ENCODE results near the gene MIS12. TPM values are rescaled to one million over a fixed set of nuclear protein-coding genes. Genes with fewer than 3 reads are reported as not detected.

The MIS12 gene
- total and polyA plus RNA-seq, 9 of the 15 experiments (the other 6 are each of a cell fraction or from before 2014, with no cell fraction given): 13.5 to 31.9 (median 25.5) TPM

DNA sequence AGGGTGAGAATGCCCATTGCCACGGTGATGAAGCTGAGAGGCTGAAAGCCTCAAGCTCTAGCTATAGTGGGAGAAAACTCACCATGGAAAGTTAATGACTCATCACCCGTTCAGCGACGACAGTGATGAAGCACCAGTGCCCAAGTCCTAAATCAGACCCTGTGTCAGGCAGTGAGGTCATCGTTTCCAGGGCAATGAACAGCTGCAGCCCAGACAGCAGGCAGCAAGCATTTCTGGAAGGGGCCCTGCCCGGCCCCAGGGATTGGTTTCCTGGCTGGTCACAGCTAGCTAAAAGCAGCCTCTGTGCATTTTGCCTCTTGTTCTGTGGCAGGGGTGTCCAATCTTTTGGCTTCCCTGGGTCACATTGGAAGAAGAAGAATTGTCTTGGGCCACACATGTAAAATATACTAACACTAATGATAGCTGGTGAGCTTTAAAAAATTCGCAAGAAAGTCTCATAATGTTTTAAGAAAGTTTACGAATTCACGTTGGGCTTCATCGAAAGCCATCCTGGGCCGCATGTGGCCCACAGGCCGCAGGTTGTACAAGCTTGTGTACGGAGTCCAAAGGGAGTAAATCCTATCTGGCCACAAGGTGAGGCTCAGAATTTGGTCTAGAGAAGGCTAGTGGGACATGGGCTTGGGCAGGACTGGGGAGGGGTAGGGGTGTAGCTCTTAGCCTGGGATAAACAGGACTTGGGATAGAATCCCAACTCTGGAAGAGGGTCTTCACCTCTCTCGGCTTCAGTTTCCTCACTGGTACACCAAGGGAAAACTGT lies 40.6 kb downstream of the MIS12 start (continued):
- TF ChIP-seq YY1 (IDR thresholded peaks at IDR 0.05; ENCODE audit: borderline replicate concordance in 1 of 3, control insufficient read depth in 1 of 3, extremely low read depth in 1 of 3, insufficient read depth in 3 of 3, insufficient read length in 1 of 3, insufficient replicate concordance in 2 of 3, low read depth in 1 of 3, low read length in 2 of 3) (no peak), ZKSCAN8 (CRISPR knock-in tag; IDR thresholded peaks at IDR 0.05) (no peak), NFIC (IDR thresholded peaks at IDR 0.05) (no peak), GABPB1 (CRISPR knock-in tag; IDR thresholded peaks at IDR 0.05) (no peak), JUN (IDR thresholded peaks at IDR 0.05; ENCODE audit: borderline replicate concordance, low read depth, low read length) (peak; percentile 93), JUN (CRISPR knock-in tag; IDR thresholded peaks at IDR 0.05; ENCODE audit: borderline replicate concordance) (no peak), ZC3H11A (IDR thresholded peaks at IDR 0.05; ENCODE audit: low read depth, low read length) (no peak), ETV6 (IDR thresholded peaks at IDR 0.05; ENCODE audit: borderline replicate concordance in 1 of 2, low read depth in 2 of 2, low read length in 1 of 2) (no peak), ETV6 (CRISPR knock-in tag; IDR thresholded peaks at IDR 0.05; ENCODE audit: borderline replicate concordance) (no peak), TFAM (CRISPR knock-in tag; conservative IDR thresholded peaks at IDR 0.05) (no peak), CHAMP1 (IDR thresholded peaks at IDR 0.05) (no peak), IRF2 (CRISPR knock-in tag; IDR thresholded peaks at IDR 0.05) (no peak), ZBTB49 (CRISPR knock-in tag; IDR thresholded peaks at IDR 0.05; ENCODE audit: borderline replicate concordance) (no peak), ZNF140 (CRISPR knock-in tag; IDR thresholded peaks at IDR 0.05) (no peak), SMAD4 (CRISPR knock-in tag; conservative IDR thresholded peaks at IDR 0.05) (no peak), ZNF133 (CRISPR knock-in tag; IDR thresholded peaks at IDR 0.05) (no peak), HDGF (IDR thresholded peaks at IDR 0.05) (no peak), RBM34 (IDR thresholded peaks at IDR 0.05; ENCODE audit: borderline replicate concordance, insufficient read depth, low read length) (no peak), MEF2A (IDR thresholded peaks at IDR 0.05; ENCODE audit: control insufficient read depth, low read depth, low read length) (no peak), CHD1 (IDR thresholded peaks at IDR 0.05; ENCODE audit: low read length) (no peak), ZNF408 (CRISPR knock-in tag; IDR thresholded peaks at IDR 0.05; ENCODE audit: low read depth) (no peak), ZNF134 (CRISPR knock-in tag; conservative IDR thresholded peaks at IDR 0.05) (no peak)

Measured in K562 (cell line).